ENCODE results near the gene ZNF664.
A peak's percentile ranks its signal among the peaks of the same experiment; 100 is the strongest.

The ZNF664 gene

DNA sequence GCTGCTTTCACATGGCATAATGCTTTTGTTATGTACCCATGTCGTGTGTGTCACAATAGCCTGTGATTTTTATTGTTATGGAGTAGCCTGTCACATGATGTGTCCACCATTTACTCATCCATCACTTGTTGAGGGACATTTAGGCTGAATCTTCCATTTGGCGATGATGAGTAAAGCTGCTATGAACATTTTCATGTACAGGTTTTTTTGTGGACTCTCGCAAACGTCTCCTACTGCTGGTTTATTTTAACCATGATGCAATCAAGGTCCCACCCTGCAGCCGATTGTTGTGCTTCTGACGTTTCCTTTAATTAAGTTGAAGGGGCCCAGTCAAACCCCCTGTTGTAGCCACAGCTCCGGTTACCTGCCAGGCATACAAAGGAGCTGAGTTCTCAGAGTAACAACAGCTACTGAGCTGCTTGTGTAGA lies 63.2 kb downstream of the ZNF664 start:
- DNase-seq, result no peak

DNA sequence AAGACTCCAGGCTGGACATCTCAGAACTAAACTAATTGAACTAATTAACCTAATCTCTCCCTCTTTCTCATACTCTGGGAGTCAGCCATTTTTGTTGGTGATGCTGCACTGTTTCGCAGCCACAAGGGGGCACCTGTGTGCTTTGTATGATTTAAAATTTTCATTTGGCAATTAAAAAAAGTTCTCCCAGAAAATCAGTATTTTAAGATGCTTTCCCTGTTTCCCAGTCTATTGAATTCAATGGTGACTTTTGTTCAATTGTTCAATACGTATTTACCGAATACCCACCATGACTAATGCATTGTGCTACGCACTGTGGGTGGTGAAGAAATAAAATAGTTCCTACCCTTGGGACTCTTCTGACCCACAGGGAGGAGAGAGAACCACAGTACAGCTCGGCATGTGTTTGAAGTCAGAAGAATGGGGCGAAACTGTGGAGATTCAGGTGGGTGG lies 63.7 kb downstream of the ZNF664 start:
- DNase-seq, result peak; percentile 63

DNA sequence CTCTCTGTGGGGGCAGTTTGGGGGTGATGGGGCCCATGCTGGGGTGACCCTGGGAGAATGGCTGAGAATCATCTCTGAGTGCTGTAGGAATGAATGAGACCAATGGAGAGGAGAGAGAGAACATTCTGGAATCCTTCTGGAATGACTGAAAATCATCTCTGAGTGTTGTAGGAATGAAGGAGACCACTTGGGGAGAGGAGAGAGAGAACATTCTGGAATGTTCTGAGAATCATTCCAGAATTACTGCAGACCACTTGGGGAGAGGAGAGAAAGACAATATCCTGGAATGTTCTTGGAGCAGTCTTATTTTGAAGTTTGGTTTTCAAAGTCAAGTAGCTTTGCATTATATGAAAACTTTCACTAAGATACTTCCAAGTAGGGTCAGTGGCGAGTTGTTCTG lies 64.3 kb downstream of the ZNF664 start:
- DNase-seq, result no peak

DNA sequence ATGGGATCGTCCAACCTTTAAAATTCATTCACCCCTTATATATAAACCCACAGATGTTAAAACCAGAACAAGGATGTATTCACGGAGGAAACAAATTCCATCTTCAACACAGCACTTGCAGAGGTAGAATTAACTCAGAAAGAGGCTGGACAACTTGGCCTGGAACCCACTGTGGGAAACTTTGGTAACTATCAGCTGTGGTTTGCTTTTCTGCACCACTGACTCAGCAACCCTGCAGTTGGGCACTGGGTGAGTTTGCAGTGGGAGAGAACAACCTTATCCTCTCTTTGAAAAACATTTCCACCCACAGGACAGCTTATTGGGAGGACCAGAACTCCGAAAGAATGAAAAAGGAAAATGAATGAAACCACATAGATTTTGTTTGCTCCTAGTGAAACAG lies 66.3 kb downstream of the ZNF664 start:
- DNase-seq, result no peak

DNA sequence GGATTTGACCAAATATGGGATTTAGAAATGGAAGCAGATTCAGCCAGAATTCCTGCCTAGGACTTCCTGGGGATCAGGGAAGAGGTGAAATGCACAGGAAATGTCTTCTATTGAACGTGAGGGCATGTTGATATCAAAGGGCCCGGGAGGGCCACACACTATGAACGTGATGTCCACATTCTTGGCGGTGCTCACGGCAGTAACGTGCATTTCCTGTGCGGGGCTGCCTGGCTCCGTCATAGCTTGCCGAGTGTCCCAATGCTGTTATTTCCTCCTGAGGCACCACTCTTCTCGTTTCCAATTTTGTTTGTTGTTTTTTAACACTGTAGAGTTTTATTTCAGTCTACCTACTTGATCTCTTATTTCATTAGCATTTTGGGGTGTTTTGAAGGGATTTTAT lies 67.3 kb downstream of the ZNF664 start:
- no peak for DNase-seq

DNA sequence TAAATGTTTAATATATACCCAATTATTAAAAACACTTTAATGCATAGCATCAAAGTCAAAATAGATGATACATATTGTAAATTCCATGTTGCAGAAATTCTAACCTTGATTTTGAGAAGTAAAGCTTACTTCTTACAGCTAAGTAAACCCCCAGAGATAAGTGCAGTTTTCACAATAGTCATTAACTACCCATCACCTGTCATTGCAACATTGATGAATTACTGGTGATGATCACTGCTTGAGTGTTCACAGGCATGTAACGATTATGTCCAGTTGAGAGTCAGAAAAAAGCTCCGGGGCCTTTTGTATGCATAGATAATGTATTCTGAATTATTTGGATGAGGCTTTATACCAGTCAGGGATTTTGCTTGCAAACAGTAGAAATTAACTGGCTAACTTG lies 67.7 kb downstream of the ZNF664 start:
- no peak for DNase-seq

DNA sequence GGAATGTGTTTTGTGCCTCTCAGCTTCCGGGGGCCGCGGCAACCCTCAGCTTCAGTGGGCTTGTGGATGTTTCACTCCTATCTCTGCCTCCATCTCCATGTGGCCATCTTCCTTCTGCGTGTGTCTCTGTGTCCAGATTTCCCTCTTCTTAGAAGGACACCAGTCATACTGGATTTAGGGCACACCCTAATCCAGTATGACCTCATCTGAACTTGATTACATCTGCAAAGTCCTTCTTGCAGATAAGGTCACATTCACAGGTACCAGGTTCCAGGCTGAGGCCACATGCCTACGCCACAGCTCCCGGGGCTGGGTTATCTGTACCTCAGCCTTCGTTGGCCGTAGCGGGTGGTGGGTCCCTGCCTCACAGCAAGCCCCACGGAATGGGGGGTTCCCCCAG lies 68.9 kb downstream of the ZNF664 start:
- DNase-seq, result no peak

DNA sequence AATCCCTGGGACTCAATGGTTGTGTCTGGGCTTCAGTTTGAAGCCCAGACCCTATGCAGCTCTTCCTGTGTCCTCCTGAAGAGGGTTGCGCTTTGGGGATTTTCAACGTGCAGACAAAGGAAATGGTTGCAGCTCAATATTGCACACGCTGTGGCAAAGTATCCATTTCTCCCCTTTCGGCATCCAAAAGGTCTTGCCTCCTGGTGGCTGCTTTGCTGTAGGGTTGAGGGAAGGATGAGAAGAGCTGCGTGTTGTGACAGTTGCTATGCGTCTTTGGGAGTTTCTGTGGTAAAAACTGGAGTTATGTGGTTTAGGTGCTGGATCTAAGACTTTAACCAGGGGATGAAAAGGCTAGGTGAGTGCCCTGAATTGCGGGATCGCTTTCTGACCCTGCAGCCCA lies 71.0 kb downstream of the ZNF664 start:
- no peak for DNase-seq

DNA sequence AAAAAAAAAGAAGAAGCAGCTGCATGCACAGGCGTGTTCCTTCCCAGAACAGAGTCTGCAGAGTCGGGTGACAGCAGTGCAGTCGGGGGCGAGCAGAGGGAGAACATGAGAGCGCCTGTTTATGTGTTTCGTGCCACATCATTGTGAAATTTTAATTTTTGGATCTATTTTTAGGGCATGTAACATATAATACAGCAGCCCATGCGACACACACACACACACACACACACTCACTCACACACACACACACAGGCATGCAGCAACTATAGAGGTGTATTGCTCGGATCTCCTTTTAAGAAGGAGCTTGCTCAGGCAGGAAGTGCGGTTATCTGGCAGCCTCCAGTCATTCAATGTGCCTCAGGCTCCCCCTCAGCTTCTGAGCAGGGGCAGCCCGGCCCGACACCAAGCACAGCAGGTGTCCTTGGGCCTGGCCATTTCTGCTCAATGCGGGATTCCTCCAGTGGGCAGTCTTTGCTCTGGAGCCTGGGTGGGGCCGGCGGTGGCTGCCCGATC lies 71.8 kb downstream of the ZNF664 start:
- DNase-seq, result no peak

DNA sequence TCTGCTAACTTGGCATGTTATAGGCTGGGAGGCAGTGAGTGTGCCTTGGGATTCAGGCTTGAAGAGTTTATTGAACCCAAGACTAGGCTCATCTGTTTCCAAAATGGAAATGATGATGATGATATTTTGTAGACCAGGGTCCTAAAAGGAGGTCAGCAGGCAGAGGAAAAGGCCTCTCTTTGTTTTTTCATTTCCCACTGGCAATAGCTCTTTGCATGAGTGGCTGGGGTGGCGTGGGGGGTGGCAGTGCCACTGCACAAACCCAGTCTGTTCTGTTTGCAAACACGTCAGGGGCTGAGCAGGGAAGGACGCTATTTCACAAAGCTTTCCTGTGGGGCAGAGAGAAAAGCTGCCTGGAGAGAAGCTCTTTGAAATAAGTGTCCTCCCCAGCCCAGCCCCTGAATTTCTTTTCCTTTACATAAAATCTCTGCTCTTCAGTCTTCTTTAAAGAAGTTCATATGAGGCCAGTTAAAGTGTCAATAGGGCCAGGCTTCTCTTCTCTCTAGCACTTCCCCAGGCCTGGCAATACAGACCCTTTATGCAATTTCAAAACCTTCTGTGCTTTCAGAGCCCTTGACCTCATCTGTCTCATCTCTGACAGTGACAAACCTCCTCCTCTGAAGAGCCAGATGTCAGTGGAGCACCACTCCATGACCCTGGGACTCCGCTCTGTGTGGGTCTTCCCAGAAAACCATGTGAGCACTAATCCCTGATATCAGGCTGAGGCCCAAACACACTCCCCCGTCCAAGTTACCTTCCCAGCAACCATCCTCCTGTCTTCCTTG lies 72.8 kb downstream of the ZNF664 start:
- DNase-seq, result no peak

DNA sequence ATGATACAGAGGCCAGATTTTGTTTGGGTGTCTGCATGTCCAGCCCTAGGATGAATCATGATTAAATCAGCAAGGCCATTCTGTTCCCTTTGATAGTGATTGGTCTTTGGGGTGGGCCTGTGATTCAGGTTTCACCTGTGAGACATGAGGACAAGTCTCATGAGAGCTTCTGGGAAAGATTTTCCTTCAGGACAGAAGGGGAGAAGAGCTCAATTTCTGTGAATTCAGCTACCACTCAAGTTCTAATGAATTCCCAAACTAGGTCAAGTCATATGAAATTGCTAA lies 73.4 kb downstream of the ZNF664 start:
- DNase-seq, result no peak

DNA sequence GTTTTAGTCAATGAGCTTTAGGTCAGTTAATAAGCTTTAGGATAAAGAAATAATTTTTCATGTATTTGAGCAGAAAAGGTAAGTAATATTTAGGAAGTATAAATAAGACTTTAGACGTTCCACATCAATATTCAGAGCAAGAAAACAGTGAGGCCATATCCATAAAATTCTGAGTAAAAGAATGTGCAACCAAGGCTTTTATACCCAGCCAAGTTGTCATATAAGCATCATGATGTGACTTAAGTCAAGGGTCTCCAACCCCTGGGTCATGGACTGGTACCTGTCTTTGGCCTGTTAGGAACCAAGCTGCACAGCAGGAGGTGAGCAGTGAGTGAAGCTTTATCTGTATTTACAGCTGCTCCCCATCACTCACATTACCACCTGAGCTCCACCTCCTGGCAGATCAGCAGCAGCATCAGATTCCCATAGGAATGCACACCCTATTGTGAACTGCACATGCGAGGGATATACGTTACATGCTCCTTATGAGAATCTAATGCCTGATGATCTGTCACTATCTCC lies 74.1 kb downstream of the ZNF664 start:
- DNase-seq, result no peak

DNA sequence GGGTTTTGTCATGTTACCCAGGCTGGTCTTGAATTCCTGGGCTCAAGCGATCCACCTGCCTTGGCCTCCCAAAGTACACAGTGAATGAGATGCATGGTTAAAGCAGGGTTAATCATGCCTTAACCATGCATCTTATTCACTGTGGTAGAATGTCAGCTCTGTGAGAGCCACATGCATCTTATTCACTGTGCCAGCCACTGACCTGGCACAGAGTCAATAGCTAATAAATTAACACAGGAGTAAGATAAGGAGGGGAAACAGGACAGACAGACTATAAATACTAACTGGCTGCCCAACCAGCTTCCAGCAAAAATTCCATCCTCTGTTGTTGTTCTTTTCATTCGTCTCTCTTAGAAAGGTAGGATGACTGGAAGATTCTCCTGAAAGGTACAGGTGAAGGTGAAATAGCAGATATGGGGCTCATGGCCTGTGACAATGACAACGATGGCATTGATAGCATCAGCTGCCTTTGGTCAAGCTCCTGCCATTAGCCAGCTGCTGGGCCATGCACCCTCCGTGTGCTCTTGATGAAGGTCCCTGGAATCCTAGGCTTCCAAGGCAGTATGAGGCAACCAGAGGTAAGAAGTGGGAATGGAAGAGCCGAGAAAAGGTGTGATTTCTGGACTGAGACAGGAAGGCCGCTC lies 76.6 kb downstream of the ZNF664 start:
- DNase-seq, result no peak

DNA sequence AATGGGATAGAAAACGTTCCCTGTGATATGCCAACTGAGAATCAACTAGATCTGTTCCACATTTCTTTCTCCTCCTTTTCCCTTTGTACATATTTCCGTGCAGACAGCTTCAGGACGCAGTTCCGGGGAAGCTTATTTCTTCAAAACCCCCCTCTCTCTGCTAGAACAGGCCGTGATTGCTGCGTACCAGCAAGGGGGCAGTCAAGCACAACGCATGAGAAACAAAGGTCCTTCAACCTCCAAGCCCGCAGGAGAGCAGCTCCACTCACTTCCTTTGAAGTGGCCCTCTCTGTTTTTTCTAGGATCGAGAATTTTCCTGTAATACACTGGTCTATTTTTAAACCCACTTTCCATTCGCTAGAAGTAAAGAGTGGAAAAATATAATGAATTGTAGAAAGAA lies 80.8 kb downstream of the ZNF664 start:
- DNase-seq, result no peak

DNA sequence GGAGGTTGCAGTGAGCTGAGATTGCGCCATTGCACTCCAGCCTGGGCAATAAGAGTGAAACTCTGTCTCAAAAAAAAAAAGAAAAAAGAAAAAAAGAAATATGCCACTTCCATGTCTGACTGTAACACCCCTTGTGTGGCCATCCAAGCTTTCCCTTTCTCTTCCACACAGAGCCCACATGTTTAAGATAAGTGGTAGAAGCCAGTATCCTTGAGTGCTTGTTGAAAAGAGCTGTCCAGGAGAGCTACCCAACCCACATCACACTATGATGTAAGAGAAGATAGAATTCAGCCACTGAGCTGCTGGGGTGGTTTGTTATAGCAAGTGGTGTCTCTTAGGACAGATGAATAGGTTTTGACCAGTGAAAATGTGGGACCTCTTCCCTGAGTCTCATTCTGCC lies 82.1 kb downstream of the ZNF664 start:
- DNase-seq, result no peak

DNA sequence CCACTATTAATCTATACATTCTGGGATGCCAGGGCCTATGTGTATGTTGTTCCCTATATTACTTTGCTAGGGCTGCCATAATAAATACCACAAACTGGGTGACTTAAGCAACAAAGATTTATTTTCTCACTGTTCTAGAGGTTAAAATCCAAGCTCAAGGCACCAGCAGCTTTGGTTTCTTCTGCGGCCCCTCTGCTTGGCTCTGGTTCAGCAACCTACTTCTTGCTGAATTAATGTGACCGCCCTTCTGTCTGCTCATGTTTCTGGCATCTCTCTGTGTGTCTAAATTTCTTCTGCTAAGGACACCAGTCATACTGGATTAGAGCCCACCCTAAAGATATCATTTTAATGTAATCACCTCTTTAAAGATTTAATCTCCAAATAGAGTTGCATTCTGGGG lies 84.7 kb downstream of the ZNF664 start:
- DNase-seq, result no peak

DNA sequence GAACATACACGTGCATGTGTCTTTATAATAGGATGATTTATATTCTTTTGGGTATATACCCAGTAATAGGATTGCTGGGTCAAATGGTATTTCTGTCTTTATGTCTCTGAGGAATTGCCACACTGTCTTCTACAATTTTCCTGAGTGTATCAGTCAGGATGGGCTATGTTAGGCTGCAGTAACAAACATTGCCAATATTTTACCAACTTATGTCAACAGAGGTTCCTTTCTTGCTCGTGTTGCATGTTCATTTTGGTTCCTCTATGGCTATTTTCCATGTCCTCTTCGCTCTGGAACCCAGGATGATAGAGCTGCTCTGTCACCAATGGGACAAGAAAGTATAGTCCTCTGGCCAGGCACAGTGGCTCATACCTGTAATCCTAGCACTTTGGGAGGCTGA lies 86.7 kb downstream of the ZNF664 start:
- DNase-seq, result no peak
